Ammon's horn (tissue), 1 donor: ENCODE results near the gene TTC38.

Source experiments
- DNase-seq: peaks from one replicate; pipeline ENCODE4 v3.0.0-alpha.2; 2016; ENCODE audit warnings: low spot score

TTC38 gene

GRCh38 chr22:46267431-46268279, at the start of gene TTC38:
TSS of gene TTC38 (plus strand) at chr22:46268008. CDS start at chr22:46268040, 32 bp downstream.
- peak; percentile 89 for DNase-seq

GRCh38 chr22:46219636-46220035, 48.2 kb upstream of the TTC38 start:
- DNase-seq = no peak

- DNase-seq = no peak
Measured at GRCh38 chr22:46220921-46221320, 46.9 kb upstream of the TTC38 start.

GRCh38 chr22:46224044-46224897, 43.5 kb upstream of the TTC38 start:
- no peak for DNase-seq

- DNase-seq = no peak
Measured at GRCh38 chr22:46224898-46225290, 42.9 kb upstream of the TTC38 start.

- no peak for DNase-seq
Measured at GRCh38 chr22:46225631-46226030, 42.2 kb upstream of the TTC38 start.

GRCh38 chr22:46226577-46226976, 41.2 kb upstream of the TTC38 start:
- no peak for DNase-seq

GRCh38 chr22:46229701-46230100, 38.1 kb upstream of the TTC38 start:
- no peak for DNase-seq

- DNase-seq = no peak
Measured at GRCh38 chr22:46230262-46230901, 37.4 kb upstream of the TTC38 start.

GRCh38 chr22:46233231-46233630, 34.6 kb upstream of the TTC38 start:
- peak; percentile 85 for DNase-seq

GRCh38 chr22:46234969-46235368, 32.8 kb upstream of the TTC38 start:
- DNase-seq = no peak

GRCh38 chr22:46237453-46238124, 30.2 kb upstream of the TTC38 start:
- DNase-seq = no peak

GRCh38 chr22:46238541-46238940, 29.3 kb upstream of the TTC38 start:
- peak; percentile 60 for DNase-seq

GRCh38 chr22:46239261-46240048, 28.4 kb upstream of the TTC38 start:
- DNase-seq = no peak

- DNase-seq = no peak
Measured at GRCh38 chr22:46240073-46240472, 27.7 kb upstream of the TTC38 start.

- no peak for DNase-seq
Measured at GRCh38 chr22:46240506-46240905, 27.3 kb upstream of the TTC38 start.

- DNase-seq = no peak
Measured at GRCh38 chr22:46240907-46241306, 26.9 kb upstream of the TTC38 start.

GRCh38 chr22:46241396-46242007, 26.3 kb upstream of the TTC38 start:
- DNase-seq = no peak

- no peak for DNase-seq
Measured at GRCh38 chr22:46242076-46242475, 25.7 kb upstream of the TTC38 start.

GRCh38 chr22:46244771-46245170, 23.0 kb upstream of the TTC38 start:
- DNase-seq = no peak

GRCh38 chr22:46245511-46245910, 22.3 kb upstream of the TTC38 start:
- DNase-seq = peak; percentile 61
